ENCODE results near the gene FOXK2. TPM values are rescaled to one million over a fixed set of nuclear protein-coding genes. Genes with fewer than 3 reads are reported as not detected.

The FOXK2 gene
- total RNA-seq, 4 donors from 2014 or later: 30.5 to 43.3 (median 38.8) TPM

GRCh38 chr17:82566129-82566960 lies 46.8 kb downstream of the FOXK2 start:
- no peak overlapping the region for H3K4me3 ChIP-seq (replicated peaks in 1 of 3)
- no peak for DNase-seq
- peaks cover 25 to 46% of the 10 kb centered on the region in 2 donors for H3K4me1 ChIP-seq
- H3K27ac ChIP-seq: peak overlapping the region in 1 of 3 donors; percentile 11
- no peaks in the 10 kb centered on the region for H3K36me3 ChIP-seq
- no peaks in the 10 kb centered on the region for H3K9me3 ChIP-seq
- H3K27me3 ChIP-seq: no peaks in the 10 kb centered on the region
- no peak for TF ChIP-seq POLR2A (IDR thresholded peaks at IDR 0.05)
- TF ChIP-seq, protein P1, sequence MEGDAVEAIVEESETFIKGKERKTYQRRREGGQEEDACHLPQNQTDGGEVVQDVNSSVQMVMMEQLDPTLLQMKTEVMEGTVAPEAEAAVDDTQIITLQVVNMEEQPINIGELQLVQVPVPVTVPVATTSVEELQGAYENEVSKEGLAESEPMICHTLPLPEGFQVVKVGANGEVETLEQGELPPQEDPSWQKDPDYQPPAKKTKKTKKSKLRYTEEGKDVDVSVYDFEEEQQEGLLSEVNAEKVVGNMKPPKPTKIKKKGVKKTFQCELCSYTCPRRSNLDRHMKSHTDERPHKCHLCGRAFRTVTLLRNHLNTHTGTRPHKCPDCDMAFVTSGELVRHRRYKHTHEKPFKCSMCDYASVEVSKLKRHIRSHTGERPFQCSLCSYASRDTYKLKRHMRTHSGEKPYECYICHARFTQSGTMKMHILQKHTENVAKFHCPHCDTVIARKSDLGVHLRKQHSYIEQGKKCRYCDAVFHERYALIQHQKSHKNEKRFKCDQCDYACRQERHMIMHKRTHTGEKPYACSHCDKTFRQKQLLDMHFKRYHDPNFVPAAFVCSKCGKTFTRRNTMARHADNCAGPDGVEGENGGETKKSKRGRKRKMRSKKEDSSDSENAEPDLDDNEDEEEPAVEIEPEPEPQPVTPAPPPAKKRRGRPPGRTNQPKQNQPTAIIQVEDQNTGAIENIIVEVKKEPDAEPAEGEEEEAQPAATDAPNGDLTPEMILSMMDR (IDR thresholded peaks at IDR 0.05): no peak
- intact Hi-C loops (cut with DNase I): no loop called here
- WGBS, 2 donors: 83 to 87% methylated on average over 15 to 18 of the region's 18 CpGs

DNA sequence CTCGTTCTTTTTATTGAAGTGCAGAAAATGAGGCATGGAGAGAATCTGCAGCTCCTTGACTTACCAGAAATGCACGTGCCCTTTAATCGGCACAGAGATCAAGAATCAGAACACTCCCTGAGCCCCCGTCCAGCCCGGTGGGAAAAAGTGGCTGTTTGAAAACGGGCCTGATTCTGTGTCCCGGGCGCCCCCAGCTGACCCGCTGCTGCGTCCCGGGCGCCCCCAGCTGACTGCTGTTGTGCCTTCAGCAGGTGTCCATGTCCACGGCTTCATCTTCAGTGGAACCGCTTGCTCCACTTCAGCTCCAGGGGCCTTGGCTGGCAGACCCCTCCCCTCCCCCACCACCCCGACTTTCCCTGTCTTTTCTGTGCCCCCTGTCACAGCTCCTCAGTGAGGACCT lies 47.8 kb downstream of the FOXK2 start:
- Histone ChIP-seq H3K27ac (no peak overlapping the region), H3K4me3 (replicated peaks in 1 of 3) (no peak overlapping the region), H3K4me1 (peaks cover 25 to 37% of the 10 kb centered on the region in 2 donors), H3K36me3 (peaks cover 0 to 6% of the 10 kb centered on the region in 2 donors), H3K27me3 (no peaks in the 10 kb centered on the region), H3K9me3 (no peaks in the 10 kb centered on the region)
- intact Hi-C loops (cut with DNase I): no loop called here
- TF ChIP-seq, protein P1 (IDR thresholded peaks at IDR 0.05): no peak
- no peak for TF ChIP-seq POLR2A (IDR thresholded peaks at IDR 0.05)
- no peak for DNase-seq
- WGBS, 2 donors: 88 to 91% methylated on average over 15 of the region's 15 CpGs

DNA sequence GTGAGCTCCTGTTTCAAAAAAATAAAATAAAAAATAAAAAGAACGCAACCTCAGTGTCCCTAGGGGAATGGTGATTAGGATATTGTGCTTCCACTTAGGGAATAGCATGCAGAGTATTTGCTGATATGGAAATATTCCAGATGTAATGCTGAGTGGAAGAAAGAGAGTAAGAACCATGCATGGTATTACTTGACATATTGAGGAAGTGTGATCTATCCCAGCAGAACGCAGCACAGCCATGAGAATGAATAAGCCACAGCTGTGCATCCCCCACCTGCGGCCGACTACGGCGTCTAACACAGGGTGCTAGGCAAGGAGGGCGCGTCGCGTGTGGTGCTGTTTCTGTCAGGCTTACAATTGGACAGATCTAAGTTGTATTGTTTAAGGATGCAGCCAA lies 49.5 kb downstream of the FOXK2 start:
- no peak overlapping the region for H3K4me3 ChIP-seq (replicated peaks in 1 of 3)
- peaks cover 0 to 9% of the 10 kb centered on the region in 2 donors for H3K36me3 ChIP-seq
- no peaks in the 10 kb centered on the region for H3K27me3 ChIP-seq
- H3K27ac ChIP-seq: peak overlapping the region in 1 of 3 donors; percentile 63
- 95 to 96% methylated on average over 10 of the region's 10 CpGs for WGBS, 2 donors
- peaks cover 16 to 25% of the 10 kb centered on the region in 2 donors for H3K4me1 ChIP-seq
- no peak for DNase-seq
- TF ChIP-seq, protein P1 (IDR thresholded peaks at IDR 0.05): no peak
- no peak for TF ChIP-seq POLR2A (IDR thresholded peaks at IDR 0.05)
- H3K9me3 ChIP-seq: no peaks in the 10 kb centered on the region
- intact Hi-C loops (cut with DNase I): no loop called here

DNA sequence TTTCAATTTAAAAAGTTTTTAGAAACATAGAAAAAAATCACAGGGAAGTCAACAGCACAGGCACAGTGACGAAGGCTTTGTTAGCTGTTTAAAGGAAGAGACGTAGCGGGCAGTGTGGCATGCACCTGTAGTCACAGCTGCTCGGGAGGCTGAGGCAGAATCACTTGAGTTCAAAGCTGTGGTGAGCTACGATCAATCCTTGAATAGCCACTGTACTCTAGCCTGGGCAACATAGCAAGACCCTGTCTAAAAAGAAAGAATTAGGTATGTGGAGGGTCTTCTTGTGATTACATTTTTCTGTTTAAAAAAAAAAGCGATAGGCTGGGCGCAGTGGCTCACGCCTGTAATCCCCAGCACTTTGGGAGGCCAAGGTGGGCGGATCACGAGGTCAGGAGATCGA lies 50.1 kb downstream of the FOXK2 start:
- H3K4me3 ChIP-seq (replicated peaks in 1 of 3): no peak overlapping the region
- H3K4me1 ChIP-seq: peaks cover 16 to 25% of the 10 kb centered on the region in 2 donors
- H3K9me3 ChIP-seq: no peaks in the 10 kb centered on the region
- 88 to 93% methylated on average over 11 of the region's 11 CpGs for WGBS, 2 donors
- intact Hi-C loops (cut with DNase I): no loop called here
- H3K27ac ChIP-seq: peak overlapping the region in 1 of 3 donors; percentile 68
- peaks cover 0 to 12% of the 10 kb centered on the region in 2 donors for H3K36me3 ChIP-seq
- TF ChIP-seq POLR2A (IDR thresholded peaks at IDR 0.05): no peak
- TF ChIP-seq, protein P1 (IDR thresholded peaks at IDR 0.05): no peak
- H3K27me3 ChIP-seq: no peaks in the 10 kb centered on the region
- DNase-seq: no peak

- 50 to 53% methylated on average over 9 of the region's 9 CpGs for WGBS, 2 donors
- peaks cover 0 to 16% of the 10 kb centered on the region in 2 donors for H3K36me3 ChIP-seq
These were observed 50.7 kb downstream of the FOXK2 start for GRCh38 chr17:82570277-82570676.

More at GRCh38 chr17:82570277-82570676, 50.7 kb downstream of the FOXK2 start:
- Histone ChIP-seq H3K4me1 (peaks cover 16 to 25% of the 10 kb centered on the region in 2 donors), H3K27ac (peak overlapping the region; percentile 26 to 68 (median 56)), H3K9me3 (no peaks in the 10 kb centered on the region), H3K4me3 (replicated peaks in 1 of 3) (no peak overlapping the region), H3K27me3 (no peaks in the 10 kb centered on the region)
- intact Hi-C loops (cut with DNase I): no loop called here
- DNase-seq: peak; percentile 79 to 81
- TF ChIP-seq, protein P1 (IDR thresholded peaks at IDR 0.05): no peak
- no peak for TF ChIP-seq POLR2A (IDR thresholded peaks at IDR 0.05)

Measured in thyroid gland (tissue), 4 donors.